Mesendoderm (in vitro differentiated cells): ENCODE measurements around the gene CASKIN2.

ENCODE experiments used
- DNase-seq: peaks from one replicate; pipeline ENCODE4 v3.0.0; 2013
- H2AK5ac ChIP-seq: 2 replicates; pipeline ENCODE4 v1.6.1; 2013; ENCODE audit warnings: low read length, inconsistent platforms
- H2BK120ac ChIP-seq: 2 replicates; pipeline ENCODE4 v1.6.1; 2013; ENCODE audit warnings: low read depth, mild to moderate bottlenecking, low read length, moderate library complexity, mixed read lengths
- H2BK15ac ChIP-seq: replicated peaks from 2 replicates; pipeline ENCODE4 v1.6.1; 2013; ENCODE audit warnings: low read depth, mild to moderate bottlenecking, moderate library complexity
- H2BK5ac ChIP-seq: 2 replicates; pipeline ENCODE4 v1.6.1; 2013; ENCODE audit warnings: low read length, inconsistent platforms
- H3K18ac ChIP-seq: 2 replicates; pipeline ENCODE4 v1.6.1; 2013; ENCODE audit warnings: mild to moderate bottlenecking, low read length, mixed read lengths
- H3K23ac ChIP-seq: one replicate; pipeline ENCODE4 v1.6.1; 2013; ENCODE audit warnings: low read length
- H3K27ac ChIP-seq: 2 replicates; pipeline ENCODE4 v1.5.1; 2013; ENCODE audit warnings: low read depth, mild to moderate bottlenecking, inconsistent platforms, low read length, moderate library complexity
- H3K27me3 ChIP-seq: 2 replicates; pipeline ENCODE4 v1.6.1; 2013; ENCODE audit warnings: low read length, control low read depth, mild to moderate bottlenecking, inconsistent platforms; ENCODE audit not compliant: insufficient read depth, poor library complexity
- H3K36me3 ChIP-seq: 2 replicates; pipeline ENCODE4 v1.6.1; 2013; ENCODE audit warnings: low read length, inconsistent platforms; ENCODE audit not compliant: control insufficient read depth, insufficient read depth
- H3K4ac ChIP-seq: one replicate; pipeline ENCODE4 v1.6.1; 2013; ENCODE audit warnings: low read depth, mild to moderate bottlenecking, low read length, moderate library complexity
- H3K4me1 ChIP-seq: 2 replicates; pipeline ENCODE4 v1.6.1; 2013; ENCODE audit warnings: low read depth, low read length, inconsistent platforms; ENCODE audit not compliant: control insufficient read depth
- H3K4me2 ChIP-seq: 2 replicates; pipeline ENCODE4 v1.6.1; 2013; ENCODE audit warnings: low read length
- H3K4me3 ChIP-seq: 2 replicates; pipeline ENCODE4 v1.5.1; 2013; ENCODE audit warnings: mild to moderate bottlenecking, low read length
- H3K56ac ChIP-seq: one replicate; pipeline ENCODE4 v1.6.1; 2013; ENCODE audit warnings: low read length
- H3K79me1 ChIP-seq: 2 replicates; pipeline ENCODE4 v1.6.1; 2013; ENCODE audit warnings: low read length, inconsistent platforms
- H3K79me2 ChIP-seq: 2 replicates; pipeline ENCODE4 v1.6.1; 2013; ENCODE audit warnings: mild to moderate bottlenecking, low read length; ENCODE audit not compliant: control insufficient read depth, insufficient read depth
- H3K9ac ChIP-seq: 2 replicates; pipeline ENCODE4 v1.6.1; 2013; ENCODE audit warnings: low read length, inconsistent platforms
- H4K5ac ChIP-seq: one replicate; pipeline ENCODE4 v1.6.1; 2013; ENCODE audit warnings: low read length
- H4K8ac ChIP-seq: one replicate; pipeline ENCODE4 v1.6.1; 2013; ENCODE audit warnings: low read depth, mild to moderate bottlenecking, control low read depth, low read length, moderate library complexity
- WGBS: extraction: QIAGEN DNeasy Blood & Tissue Kit; methylation state at CpG from one replicate; pipeline ENCODE4 v1.1.7; 2013; ENCODE audit warnings: low lambda C conversion rate, missing lambda C conversion rate; ENCODE audit not compliant: insufficient coverage; ENCODE audit errors: extremely low coverage; 5-methylcytosine and 5-hydroxymethylcytosine counted together

CASKIN2 gene

DNA sequence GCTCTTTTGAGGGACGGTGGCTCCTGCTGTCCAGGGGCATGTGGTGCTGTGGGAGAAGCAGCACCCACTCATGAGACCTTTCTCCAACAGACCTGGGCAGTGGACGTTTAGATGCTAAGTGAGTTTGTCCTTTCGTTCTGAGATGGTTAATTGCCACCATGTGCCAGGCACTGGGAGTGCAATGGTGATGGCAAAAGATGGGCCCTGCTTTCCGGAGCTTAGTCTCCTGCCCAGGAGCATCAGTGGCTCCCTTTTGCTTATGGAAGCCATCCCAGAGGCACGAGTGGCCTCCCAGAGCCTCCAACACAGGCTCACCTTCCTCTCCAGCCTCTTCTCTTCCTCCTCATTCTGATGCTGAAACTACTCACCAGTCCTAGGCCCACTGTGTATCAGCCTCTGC lies 28.4 kb downstream of the CASKIN2 start:
- H2BK5ac ChIP-seq: no peak overlapping the region
- no peak overlapping the region for H2BK15ac ChIP-seq
- H4K5ac ChIP-seq: no peak overlapping the region
- H3K4me3 ChIP-seq: no peak overlapping the region
- no peak overlapping the region for H3K4me2 ChIP-seq
- H2AK5ac ChIP-seq: no peak overlapping the region
- H2BK120ac ChIP-seq: no peak overlapping the region
- H3K27me3 ChIP-seq: no peaks in the 10 kb centered on the region
- WGBS: no CpG with 5 or more reads among the region's 5 CpGs
- no peak overlapping the region for H3K4ac ChIP-seq
- H3K36me3 ChIP-seq: no peaks in the 10 kb centered on the region
- no peak overlapping the region for H3K9ac ChIP-seq
- no peak overlapping the region for H3K23ac ChIP-seq
- H3K4me1 ChIP-seq: no peaks in the 10 kb centered on the region
- H3K27ac ChIP-seq: no peak overlapping the region
- no peak for DNase-seq
- H3K79me2 ChIP-seq: no peaks in the 10 kb centered on the region
- H3K18ac ChIP-seq: no peak overlapping the region
- peaks cover 2% of the 10 kb centered on the region for H3K79me1 ChIP-seq
- H4K8ac ChIP-seq: no peak overlapping the region
- H3K56ac ChIP-seq: no peak overlapping the region

DNA sequence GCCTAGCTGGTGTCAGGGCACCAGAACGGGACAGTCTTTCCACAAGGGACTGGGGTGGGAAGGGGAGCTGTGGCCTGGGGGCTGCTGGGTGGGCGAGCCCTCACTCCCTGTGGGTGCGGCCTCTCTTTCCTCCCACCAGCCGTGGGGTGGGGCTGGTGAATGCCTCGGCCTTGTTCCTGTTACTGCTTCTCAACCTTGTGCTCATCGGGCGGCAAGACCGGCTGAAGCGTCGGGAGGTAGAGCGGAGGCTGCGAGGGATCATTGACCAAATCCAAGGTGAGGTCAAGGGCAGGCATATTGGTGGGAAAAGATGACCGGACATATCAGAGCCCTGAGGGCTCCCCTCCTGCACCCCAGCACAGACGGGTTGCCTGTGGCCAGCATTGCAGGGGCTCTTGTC lies 29.2 kb downstream of the CASKIN2 start:
- Histone ChIP-seq H3K27me3 (no peaks in the 10 kb centered on the region), H2BK120ac (no peak overlapping the region), H3K4me2 (no peak overlapping the region), H3K56ac (no peak overlapping the region), H3K4me3 (no peak overlapping the region), H3K27ac (no peak overlapping the region), H2BK15ac (no peak overlapping the region), H4K8ac (no peak overlapping the region), H2AK5ac (no peak overlapping the region), H4K5ac (no peak overlapping the region), H3K4me1 (peaks cover 3% of the 10 kb centered on the region), H3K36me3 (no peaks in the 10 kb centered on the region), H3K79me1 (peaks cover 2% of the 10 kb centered on the region), H3K23ac (no peak overlapping the region), H3K4ac (no peak overlapping the region), H3K79me2 (no peaks in the 10 kb centered on the region), H3K18ac (no peak overlapping the region), H2BK5ac (no peak overlapping the region), H3K9ac (no peak overlapping the region)
- whole genome bisulfite sequencing: no CpG with 5 or more reads among the region's 14 CpGs
- no peak for DNase-seq

DNA sequence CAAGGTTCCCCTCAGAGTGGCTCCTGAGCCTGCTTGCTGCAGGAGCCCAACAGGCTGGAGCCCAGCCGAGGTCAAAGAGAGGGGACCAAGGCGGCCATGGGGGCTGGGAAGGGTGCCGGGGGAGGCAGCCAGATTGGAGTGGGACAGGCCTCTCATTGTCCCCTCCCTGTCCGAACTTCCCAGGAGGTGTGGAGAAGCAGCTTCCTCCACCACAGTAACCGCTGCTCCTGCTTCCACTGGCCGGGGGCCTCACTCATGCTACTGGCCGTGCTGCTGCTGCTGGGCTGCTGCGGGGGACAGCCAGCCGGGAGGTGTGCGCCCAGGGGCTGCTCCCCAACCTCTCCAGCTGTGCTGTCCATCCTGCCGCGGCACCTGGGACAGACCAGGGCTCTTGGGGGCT lies 29.6 kb downstream of the CASKIN2 start:
- no peak overlapping the region for H3K4ac ChIP-seq
- H3K4me3 ChIP-seq: no peak overlapping the region
- H2AK5ac ChIP-seq: no peak overlapping the region
- DNase-seq: no peak
- WGBS: no CpG with 5 or more reads among the region's 12 CpGs
- no peak overlapping the region for H3K18ac ChIP-seq
- no peak overlapping the region for H3K56ac ChIP-seq
- H4K5ac ChIP-seq: no peak overlapping the region
- H3K79me2 ChIP-seq: no peaks in the 10 kb centered on the region
- no peak overlapping the region for H3K4me2 ChIP-seq
- H3K23ac ChIP-seq: no peak overlapping the region
- no peaks in the 10 kb centered on the region for H3K27me3 ChIP-seq
- H4K8ac ChIP-seq: no peak overlapping the region
- H2BK15ac ChIP-seq: no peak overlapping the region
- H3K27ac ChIP-seq: no peak overlapping the region
- no peak overlapping the region for H2BK120ac ChIP-seq
- H3K4me1 ChIP-seq: peaks cover 3% of the 10 kb centered on the region
- H2BK5ac ChIP-seq: no peak overlapping the region
- H3K9ac ChIP-seq: no peak overlapping the region
- H3K36me3 ChIP-seq: no peaks in the 10 kb centered on the region
- peaks cover 2% of the 10 kb centered on the region for H3K79me1 ChIP-seq

DNA sequence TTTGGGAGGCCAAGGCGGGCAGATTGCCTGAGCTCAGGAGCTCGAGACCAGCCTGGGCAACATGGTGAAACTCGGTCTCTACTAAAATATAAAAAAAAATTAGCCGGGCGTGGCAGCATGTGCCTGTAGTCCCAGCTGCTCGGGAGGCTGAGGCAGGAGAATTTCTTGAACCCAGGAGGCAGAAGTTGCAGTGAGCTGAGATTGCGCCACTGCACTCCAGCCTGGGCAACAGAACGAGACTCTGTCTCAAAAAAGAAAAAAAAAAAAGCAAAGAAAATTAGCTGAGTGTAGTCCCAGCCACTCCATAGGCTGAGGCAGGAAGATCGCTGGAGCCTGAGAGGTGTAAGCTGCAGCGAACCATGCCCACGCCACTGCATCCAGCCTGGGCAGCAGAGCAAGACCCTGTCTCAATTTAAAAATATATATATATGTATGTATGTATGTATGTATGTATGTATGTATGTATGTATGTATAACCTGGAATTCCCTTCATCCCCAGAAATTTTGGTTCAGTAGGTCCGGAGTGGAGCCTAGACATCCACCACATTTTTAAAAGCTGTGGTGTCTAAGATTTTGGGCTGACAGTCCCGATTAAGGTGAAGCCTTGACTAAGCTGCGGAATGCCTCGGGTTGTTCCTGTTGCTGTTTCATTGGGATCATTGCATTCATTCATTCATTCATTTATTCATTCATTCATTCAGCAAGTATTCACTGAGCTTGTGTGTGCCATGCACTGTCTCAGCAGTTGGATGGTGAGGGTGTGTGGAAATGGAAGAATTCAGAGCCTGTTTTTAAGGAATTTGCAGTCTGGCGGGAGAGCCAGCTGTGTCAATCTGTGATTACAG lies 33.0 kb downstream of the CASKIN2 start:
- H3K79me2 ChIP-seq: no peaks in the 10 kb centered on the region
- H3K27ac ChIP-seq: no peak overlapping the region
- no peak overlapping the region for H3K18ac ChIP-seq
- no peak overlapping the region for H2BK5ac ChIP-seq
- no peak overlapping the region for H3K4ac ChIP-seq
- H2BK15ac ChIP-seq: no peak overlapping the region
- WGBS: no CpG with 5 or more reads among the region's 16 CpGs
- no peak overlapping the region for H3K9ac ChIP-seq
- no peak overlapping the region for H3K56ac ChIP-seq
- no peak overlapping the region for H2BK120ac ChIP-seq
- no peak overlapping the region for H3K23ac ChIP-seq
- H3K79me1 ChIP-seq: peaks cover 2% of the 10 kb centered on the region
- H3K4me2 ChIP-seq: no peak overlapping the region
- H3K27me3 ChIP-seq: no peaks in the 10 kb centered on the region
- no peak for DNase-seq
- H3K4me3 ChIP-seq: no peak overlapping the region
- H2AK5ac ChIP-seq: no peak overlapping the region
- no peak overlapping the region for H4K5ac ChIP-seq
- no peak overlapping the region for H4K8ac ChIP-seq
- no peaks in the 10 kb centered on the region for H3K36me3 ChIP-seq
- H3K4me1 ChIP-seq: peaks cover 3% of the 10 kb centered on the region

DNA sequence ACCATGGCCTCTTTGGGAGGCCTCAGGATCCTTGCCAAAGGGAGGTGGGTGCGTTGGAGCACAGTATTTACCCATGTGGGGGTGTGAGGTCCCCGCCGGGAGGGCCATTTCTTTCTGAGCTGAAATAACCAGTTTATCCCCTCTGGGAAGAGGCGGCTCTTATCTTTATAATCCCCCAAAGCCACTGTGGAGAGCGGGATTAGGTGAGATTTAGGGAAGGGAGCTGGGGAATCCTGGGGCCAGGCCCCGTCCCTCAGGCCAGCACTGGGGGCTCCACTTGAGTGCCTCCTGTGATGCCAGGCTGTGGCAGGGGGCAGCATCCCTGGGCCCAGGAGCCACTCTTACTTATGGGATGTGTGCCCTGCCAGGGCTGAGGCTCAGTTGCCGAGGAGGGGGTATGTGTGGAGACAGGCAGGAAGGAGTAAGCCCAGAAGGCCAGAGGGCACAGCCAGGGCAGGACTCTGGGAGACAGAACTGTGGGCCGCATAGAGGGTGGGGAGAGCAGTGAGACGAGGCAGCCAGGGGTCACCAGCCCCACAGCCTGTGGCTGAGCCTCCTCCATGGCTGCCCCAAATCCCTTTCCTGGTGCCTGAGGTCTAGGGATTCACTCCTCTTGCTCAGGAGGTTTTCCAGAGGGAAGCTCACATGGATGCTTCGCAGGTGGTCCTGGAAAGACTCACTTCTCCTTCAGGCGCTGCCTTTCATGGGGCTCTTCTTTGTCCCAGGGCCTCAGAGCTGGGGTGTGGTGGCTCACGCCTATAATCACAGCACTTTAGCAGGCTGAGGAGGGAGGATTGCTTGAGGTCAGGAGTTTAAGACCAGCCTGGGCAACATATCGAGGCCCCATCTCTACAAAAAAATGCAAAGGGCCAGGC lies 33.9 kb downstream of the CASKIN2 start:
- peak; percentile 51 for DNase-seq
- no peak overlapping the region for H3K27ac ChIP-seq
- no peak overlapping the region for H3K4ac ChIP-seq

More for the DNA sequence above, 33.9 kb downstream of the CASKIN2 start:
- Histone ChIP-seq H2AK5ac (no peak overlapping the region), H3K79me1 (peaks cover 2% of the 10 kb centered on the region), H3K27me3 (no peaks in the 10 kb centered on the region), H4K5ac (no peak overlapping the region), H3K4me2 (no peak overlapping the region), H3K4me3 (no peak overlapping the region), H3K23ac (no peak overlapping the region), H3K18ac (no peak overlapping the region), H3K36me3 (no peaks in the 10 kb centered on the region), H2BK5ac (no peak overlapping the region), H3K9ac (no peak overlapping the region), H3K4me1 (peaks cover 3% of the 10 kb centered on the region), H4K8ac (no peak overlapping the region), H2BK15ac (no peak overlapping the region), H3K56ac (no peak overlapping the region), H2BK120ac (no peak overlapping the region), H3K79me2 (no peaks in the 10 kb centered on the region)
- no CpG with 5 or more reads among the region's 13 CpGs for WGBS
